OCI-LY3 (cell line): ENCODE data around the gene PCSK6.

ENCODE experiments used
- H2AFZ ChIP-seq: fragments of 200-600, 300-600 bp; shearing (Covaris generic); 2 replicates; pipeline ENCODE4 v1.6.0; 2014; ENCODE audit warnings: antibody characterized with exemption, low read depth, low read length
- H3K27ac ChIP-seq: fragments of 200-600, 300-600 bp; sonication (generic); 2 replicates; pipeline ENCODE4 v1.5.1; 2014; ENCODE audit warnings: mild to moderate bottlenecking, low read length, moderate library complexity, mixed read lengths
- H3K27me3 ChIP-seq: fragments of 200-600, 300-600 bp; sonication (generic); 2 replicates; pipeline ENCODE4 v1.6.1; 2014; ENCODE audit warnings: low read depth, low read length, mixed read lengths
- H3K36me3 ChIP-seq: fragments of 200-600, 300-600 bp; sonication (generic); replicated peaks from 2 replicates; pipeline ENCODE3; 2014; ENCODE audit warnings: low read depth, low read length, mixed read lengths
- H3K4me1 ChIP-seq: fragments of 300-600, 200-600 bp; sonication (generic); 2 replicates; pipeline ENCODE4 v1.6.1; 2014; ENCODE audit warnings: low read length, mixed read lengths
- H3K4me2 ChIP-seq: fragments of 200-600, 300-600 bp; sonication (generic); 2 replicates; pipeline ENCODE4 v1.6.1; 2014; ENCODE audit warnings: low read length, mixed read lengths
- H3K4me3 ChIP-seq: fragments of 300-600, 200-600 bp; sonication (generic); 2 replicates; pipeline ENCODE4 v1.5.1; 2014; ENCODE audit warnings: antibody characterized with exemption, mild to moderate bottlenecking, low read length, moderate library complexity
- H3K79me2 ChIP-seq: fragments of 300-600, 200-600 bp; shearing (Covaris generic); 2 replicates; pipeline ENCODE4 v1.6.1; 2014; ENCODE audit warnings: mild to moderate bottlenecking, low read length, mixed read lengths
- H3K9ac ChIP-seq: fragments of 300-600, 200-600 bp; shearing (Covaris generic); 2 replicates; pipeline ENCODE4 v1.6.0; 2014; ENCODE audit warnings: mild to moderate bottlenecking, low read length, moderate library complexity
- H3K9me3 ChIP-seq: fragments of 200-600, 300-600 bp; shearing (Covaris generic); 2 replicates; pipeline ENCODE4 v1.6.1; 2014; ENCODE audit warnings: low read length, mixed read lengths; ENCODE audit not compliant: insufficient read depth
- H4K20me1 ChIP-seq: fragments of 200-600, 300-600 bp; sonication (generic); 2 replicates; pipeline ENCODE4 v1.6.1; 2016; ENCODE audit warnings: low read length, mixed read lengths; ENCODE audit not compliant: insufficient read depth
- CTCF ChIP-seq: fragments of 200-600, 300-600 bp; sonication (generic); IDR thresholded peaks from 2 replicates; pipeline ENCODE4 v1.5.1; 2014; ENCODE audit warnings: antibody characterized with exemption, low read length, low read depth
- EZH2phosphoT487 ChIP-seq: fragments of 200-600 bp; shearing (Covaris generic); IDR thresholded peaks from 2 replicates; pipeline ENCODE4 v1.6.1; 2018; ENCODE audit warnings: antibody characterized with exemption, mixed run types, low read depth

PCSK6 gene

GRCh38 chr15:101277038-101277822 lies 212.3 kb downstream of the PCSK6 start, which contains the start of gene SELENOS:
Gene SELENOS (minus strand): TSS chr15:101277485. CDS start chr15:101277417, 68 bp downstream.
- H2AFZ ChIP-seq, result peak within 1 kb of the TSS; percentile 49; the same call in 1 of the 2 replicates
- peaks cover 18% of the 10 kb centered on the region for H3K79me2 ChIP-seq
- H3K36me3 ChIP-seq, result peaks cover 48% of the 10 kb centered on the region
- no peaks in the 10 kb centered on the region for H3K27me3 ChIP-seq
- peaks cover 14% of the 10 kb centered on the region for H4K20me1 ChIP-seq
- H3K4me3 ChIP-seq, result peak within 1 kb of the TSS; percentile 96
- TF ChIP-seq CTCF (no peak), EZH2phosphoT487 (no peak)
- peak within 1 kb of the TSS; percentile 95 for H3K4me2 ChIP-seq
- H3K27ac ChIP-seq, result peak within 1 kb of the TSS; percentile 65
- peaks cover 23% of the 10 kb centered on the region for H3K4me1 ChIP-seq
- H3K9me3 ChIP-seq, result no peaks in the 10 kb centered on the region
- H3K9ac ChIP-seq, result peak within 1 kb of the TSS; percentile 95

- Histone ChIP-seq H3K27ac (peak overlapping the region; percentile 65), H3K9me3 (no peaks in the 10 kb centered on the region), H3K4me3 (peak overlapping the region; percentile 96), H4K20me1 (peaks cover 14% of the 10 kb centered on the region), H3K4me1 (peaks cover 23% of the 10 kb centered on the region), H2AFZ (no peak overlapping the region; the same call in 1 of the 2 replicates), H3K79me2 (peaks cover 18% of the 10 kb centered on the region), H3K4me2 (peak overlapping the region; percentile 95), H3K36me3 (peaks cover 48% of the 10 kb centered on the region), H3K9ac (peak overlapping the region; percentile 95), H3K27me3 (no peaks in the 10 kb centered on the region)
- TF ChIP-seq CTCF (peak; percentile 43), EZH2phosphoT487 (no peak)
Measured at GRCh38 chr15:101276501-101277037, 212.9 kb downstream of the PCSK6 start.

- Histone ChIP-seq H3K9ac (peak overlapping the region; percentile 95), H3K4me2 (peak overlapping the region; percentile 95), H3K4me1 (peaks cover 23% of the 10 kb centered on the region), H3K9me3 (no peaks in the 10 kb centered on the region), H3K27me3 (no peaks in the 10 kb centered on the region), H2AFZ (no peak overlapping the region), H4K20me1 (peaks cover 14% of the 10 kb centered on the region), H3K36me3 (peaks cover 51% of the 10 kb centered on the region), H3K4me3 (peak overlapping the region; percentile 96), H3K27ac (peak overlapping the region; percentile 68), H3K79me2 (peaks cover 18% of the 10 kb centered on the region)
- no peak for TF ChIP-seq EZH2phosphoT487
- TF ChIP-seq CTCF, result no peak
Measured at GRCh38 chr15:101275018-101275417, 214.5 kb downstream of the PCSK6 start.

GRCh38 chr15:101273534-101273933 lies 216.0 kb downstream of the PCSK6 start:
- H4K20me1 ChIP-seq, result peaks cover 14% of the 10 kb centered on the region
- no peak overlapping the region for H3K4me3 ChIP-seq
- H2AFZ ChIP-seq, result no peak overlapping the region
- H3K9me3 ChIP-seq, result no peaks in the 10 kb centered on the region
- peaks cover 23% of the 10 kb centered on the region for H3K4me1 ChIP-seq
- no peak for TF ChIP-seq CTCF
- no peak overlapping the region for H3K4me2 ChIP-seq
- H3K9ac ChIP-seq, result no peak overlapping the region
- H3K79me2 ChIP-seq, result peaks cover 18% of the 10 kb centered on the region
- peaks cover 55% of the 10 kb centered on the region for H3K36me3 ChIP-seq
- H3K27me3 ChIP-seq, result no peaks in the 10 kb centered on the region
- H3K27ac ChIP-seq, result no peak overlapping the region
